Karpas-422 (cell line): ENCODE results near the gene CDH24. TPM values are rescaled to one million over a fixed set of nuclear protein-coding genes. Genes with fewer than 3 reads are reported as not detected.
"Not testable (repeated sequence)": the region's sequence is repeated elsewhere in the genome, so short reads cannot be mapped to it uniquely, and the experiment has no call there.

Source experiments
- DNase-seq: peaks from one replicate; pipeline ENCODE4 v3.0.0-alpha.2; 2015
- H2AFZ ChIP-seq: fragments of 200-600 bp; sonication (generic); 2 replicates; pipeline ENCODE4 v1.6.1; 2014; ENCODE audit warnings: antibody characterized with exemption, low read length, mixed read lengths
- H3K27ac ChIP-seq: fragments of 200-600 bp; sonication (generic); 2 replicates; pipeline ENCODE4 v1.5.1; 2014; ENCODE audit warnings: mild to moderate bottlenecking, low read length, moderate library complexity
- H3K27me3 ChIP-seq: fragments of 200-600 bp; sonication (generic); 2 replicates; pipeline ENCODE4 v1.6.1; 2014; ENCODE audit warnings: low read length, mixed read lengths
- H3K36me3 ChIP-seq: fragments of 200-600 bp; sonication (generic); 2 replicates; pipeline ENCODE4 v1.6.1; 2014; ENCODE audit warnings: low read length, mixed read lengths; ENCODE audit not compliant: insufficient read depth
- H3K4me1 ChIP-seq: fragments of 200-600 bp; sonication (generic); 2 replicates; pipeline ENCODE4 v1.6.1; 2014; ENCODE audit warnings: mild to moderate bottlenecking, low read length, mixed read lengths
- H3K4me2 ChIP-seq: fragments of 200-600 bp; sonication (generic); 2 replicates; pipeline ENCODE4 v1.6.1; 2014; ENCODE audit warnings: low read length, low read depth, mild to moderate bottlenecking; ENCODE audit not compliant: poor library complexity, severe bottlenecking
- H3K4me3 ChIP-seq: fragments of 200-600 bp; sonication (generic); 2 replicates; pipeline ENCODE4 v1.5.1; 2014; ENCODE audit warnings: mild to moderate bottlenecking, antibody characterized with exemption, low read length, mixed read lengths
- H3K79me2 ChIP-seq: fragments of 200-600 bp; sonication (generic); 2 replicates; pipeline ENCODE4 v1.6.1; 2014; ENCODE audit warnings: mild to moderate bottlenecking, low read length, mixed read lengths
- H3K9ac ChIP-seq: fragments of 200-600 bp; sonication (generic); 2 replicates; pipeline ENCODE4 v1.6.0; 2014; ENCODE audit warnings: low read length
- H3K9me2 ChIP-seq: fragments of 200-600 bp; sonication (generic), shearing (Covaris generic); replicated peaks from 2 replicates; pipeline ENCODE4 v1.6.0; 2014; ENCODE audit warnings: mild to moderate bottlenecking, low read length, moderate library complexity; ENCODE audit not compliant: insufficient read depth
- H3K9me3 ChIP-seq: fragments of 300-700, 200-600 bp; sonication (generic); 2 replicates; pipeline ENCODE4 v1.6.1; 2014; ENCODE audit warnings: low read length, mixed read lengths
- H4K20me1 ChIP-seq: fragments of 200-600 bp; sonication (generic); 2 replicates; pipeline ENCODE4 v1.6.1; 2014; ENCODE audit warnings: mild to moderate bottlenecking, antibody characterized with exemption, low read length, low read depth; ENCODE audit not compliant: insufficient read depth
- total RNA-seq: library from RNA; depleted of rRNA; stranded (reverse); fragments of >200 nt; shearing (Covaris generic); gene quantifications from 2 replicates; pipeline ENCODE4 v1.2.3, GENCODE V29; 2014; ENCODE audit warnings: low replicate concordance

The CDH24 gene
- total RNA-seq, 1 experiment from 2014 or later: 0.34 TPM

- Histone ChIP-seq H3K4me3 (peak overlapping the region; percentile 82), H3K79me2 (0 out of 2 replicates have a peak, but pooled peaks cover 6% of the 10 kb centered on the region), H4K20me1 (no peaks in the 10 kb centered on the region), H3K9me3 (no peaks in the 10 kb centered on the region), H3K36me3 (no peaks in the 10 kb centered on the region), H3K9ac (peak overlapping the region; percentile 89), H3K27ac (peak overlapping the region; percentile 59), H3K4me2 (peak overlapping the region; percentile 92), H3K9me2 (no peaks in the 10 kb centered on the region), H2AFZ (peak overlapping the region; percentile 73), H3K4me1 (peaks cover 44% of the 10 kb centered on the region), H3K27me3 (no peaks in the 10 kb centered on the region)
- DNase-seq: peak; percentile 100
Observed at GRCh38 chr14:23006544-23007419, 50.5 kb downstream of the CDH24 start.

DNA sequence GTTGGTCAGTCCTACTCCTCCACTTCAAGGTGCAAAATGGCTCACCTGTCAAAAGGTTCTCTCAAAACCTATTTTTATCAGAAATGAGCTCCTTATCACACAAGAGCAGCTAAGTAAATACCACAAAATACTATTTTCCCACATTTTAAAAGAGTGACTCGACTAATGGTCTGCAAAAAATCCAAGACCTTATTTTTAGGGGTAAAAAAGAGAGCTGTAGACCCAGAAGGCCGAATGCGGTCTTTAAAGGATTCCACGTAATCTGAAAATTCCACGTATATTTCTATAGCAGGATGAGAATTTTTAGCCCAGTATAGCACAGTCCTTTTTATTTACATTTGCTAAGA, 51.2 kb downstream of the CDH24 start:
- H3K4me2 ChIP-seq: peak overlapping the region; percentile 92
- H3K4me3 ChIP-seq: peak overlapping the region; percentile 82
- H3K4me1 ChIP-seq: peaks cover 44% of the 10 kb centered on the region
- H3K9me2 ChIP-seq: no peaks in the 10 kb centered on the region
- H3K79me2 ChIP-seq: 0 out of 2 replicates have a peak, but pooled peaks cover 6% of the 10 kb centered on the region
- peak overlapping the region; percentile 58; the same call in 1 of the 2 replicates for H3K27ac ChIP-seq
- no peaks in the 10 kb centered on the region for H3K27me3 ChIP-seq
- no peaks in the 10 kb centered on the region for H4K20me1 ChIP-seq
- no peaks in the 10 kb centered on the region for H3K36me3 ChIP-seq
- no peaks in the 10 kb centered on the region for H3K9me3 ChIP-seq
- peak overlapping the region; percentile 73 for H2AFZ ChIP-seq
- peak overlapping the region; percentile 89 for H3K9ac ChIP-seq
- no peak for DNase-seq

DNA sequence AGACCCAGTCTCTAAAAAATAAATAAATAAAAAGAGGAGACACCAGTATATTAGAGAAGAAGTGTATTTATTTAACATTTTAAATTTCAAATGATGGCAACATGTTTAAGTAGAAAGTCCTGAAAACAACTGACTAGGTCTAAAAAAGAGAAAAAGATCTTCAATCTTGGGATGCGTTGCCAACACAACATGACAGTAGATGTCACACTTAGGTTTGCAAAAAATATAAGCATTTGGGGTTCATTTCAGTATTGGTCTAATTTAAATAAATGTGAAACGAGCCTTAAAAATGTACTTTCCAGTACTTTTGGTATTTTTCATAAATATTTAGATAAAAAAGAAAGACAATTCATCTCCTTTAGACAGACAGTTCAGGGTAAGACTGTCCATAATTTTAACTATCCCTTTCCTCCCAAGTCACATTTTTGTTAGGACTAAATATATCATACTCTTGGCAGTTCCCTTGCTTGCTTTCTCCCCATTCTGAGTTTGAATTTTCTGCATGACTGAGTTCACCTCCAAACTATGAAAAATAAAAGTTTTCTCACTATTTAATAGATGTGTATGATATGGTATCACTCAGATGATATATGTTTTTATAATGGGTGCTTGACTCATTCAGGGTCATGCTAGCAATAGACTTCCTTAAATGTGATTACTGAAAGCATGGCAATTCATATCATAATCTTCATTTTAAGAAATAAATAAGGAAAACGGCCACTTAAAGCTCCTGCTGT, 51.7 kb downstream of the CDH24 start:
- H3K9ac ChIP-seq: peak overlapping the region; percentile 89
- no peak overlapping the region for H3K27ac ChIP-seq
- 0 out of 2 replicates have a peak, but pooled peaks cover 6% of the 10 kb centered on the region for H3K79me2 ChIP-seq
- H3K4me3 ChIP-seq: peak overlapping the region; percentile 82
- H4K20me1 ChIP-seq: no peaks in the 10 kb centered on the region
- no peaks in the 10 kb centered on the region for H3K9me2 ChIP-seq
- H3K4me1 ChIP-seq: peaks cover 44% of the 10 kb centered on the region
- no peaks in the 10 kb centered on the region for H3K36me3 ChIP-seq
- no peak overlapping the region for H2AFZ ChIP-seq
- H3K4me2 ChIP-seq: peak overlapping the region; percentile 92
- H3K9me3 ChIP-seq: no peaks in the 10 kb centered on the region
- peak; percentile 46 for DNase-seq
- H3K27me3 ChIP-seq: no peaks in the 10 kb centered on the region

DNA sequence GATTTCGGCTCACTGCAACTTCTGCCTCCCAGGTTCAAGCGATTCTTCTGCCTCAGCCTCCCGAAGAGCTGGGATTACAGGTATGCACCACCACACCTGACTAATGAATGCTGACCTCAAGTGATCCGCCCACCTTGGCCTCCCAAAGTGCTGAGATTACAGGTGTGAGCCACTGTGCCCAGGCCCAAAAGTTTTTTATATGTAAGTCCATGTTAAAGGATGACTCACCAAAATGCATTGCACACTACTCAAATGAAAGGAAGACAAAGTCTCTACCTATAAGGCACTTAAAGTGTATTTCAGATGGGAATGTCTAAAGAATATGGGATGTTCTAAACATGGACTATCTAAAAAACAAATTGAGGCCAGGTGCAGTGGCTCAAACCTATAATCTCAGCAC, 53.0 kb downstream of the CDH24 start:
- H3K4me3 ChIP-seq, H3K27ac ChIP-seq, H4K20me1 ChIP-seq, H3K9me2 ChIP-seq, DNase-seq, H3K36me3 ChIP-seq, H3K27me3 ChIP-seq, H3K79me2 ChIP-seq, H2AFZ ChIP-seq, H3K9me3 ChIP-seq, H3K9ac ChIP-seq, H3K4me2 ChIP-seq: not testable (repeated sequence)
- peaks cover 32% of the 10 kb centered on the region for H3K4me1 ChIP-seq

- no peaks in the 10 kb centered on the region for H3K9me3 ChIP-seq
Observed at GRCh38 chr14:23002592-23002991, 54.7 kb downstream of the CDH24 start.

GRCh38 chr14:23000860-23001259, 56.5 kb downstream of the CDH24 start:
- Histone ChIP-seq H3K4me3 (no peak overlapping the region), H3K27ac (no peak overlapping the region), H3K27me3 (no peaks in the 10 kb centered on the region), H3K4me1 (peaks cover 5% of the 10 kb centered on the region), H3K9ac (no peak overlapping the region), H3K9me3 (no peaks in the 10 kb centered on the region), H3K9me2 (no peaks in the 10 kb centered on the region), H4K20me1 (no peaks in the 10 kb centered on the region), H2AFZ (no peak overlapping the region), H3K36me3 (no peaks in the 10 kb centered on the region), H3K79me2 (no peaks in the 10 kb centered on the region), H3K4me2 (no peak overlapping the region)
- no peak for DNase-seq

More at GRCh38 chr14:23002592-23002991, 54.7 kb downstream of the CDH24 start:
- no peak for DNase-seq
- Histone ChIP-seq H3K79me2 (0 out of 2 replicates have a peak, but pooled peaks cover 5% of the 10 kb centered on the region), H3K27me3 (no peaks in the 10 kb centered on the region), H3K9me2 (no peaks in the 10 kb centered on the region), H3K27ac (no peak overlapping the region), H3K4me2 (no peak overlapping the region), H3K36me3 (no peaks in the 10 kb centered on the region), H3K4me1 (peaks cover 17% of the 10 kb centered on the region), H3K9ac (no peak overlapping the region), H2AFZ (no peak overlapping the region), H4K20me1 (no peaks in the 10 kb centered on the region), H3K4me3 (no peak overlapping the region)

DNA sequence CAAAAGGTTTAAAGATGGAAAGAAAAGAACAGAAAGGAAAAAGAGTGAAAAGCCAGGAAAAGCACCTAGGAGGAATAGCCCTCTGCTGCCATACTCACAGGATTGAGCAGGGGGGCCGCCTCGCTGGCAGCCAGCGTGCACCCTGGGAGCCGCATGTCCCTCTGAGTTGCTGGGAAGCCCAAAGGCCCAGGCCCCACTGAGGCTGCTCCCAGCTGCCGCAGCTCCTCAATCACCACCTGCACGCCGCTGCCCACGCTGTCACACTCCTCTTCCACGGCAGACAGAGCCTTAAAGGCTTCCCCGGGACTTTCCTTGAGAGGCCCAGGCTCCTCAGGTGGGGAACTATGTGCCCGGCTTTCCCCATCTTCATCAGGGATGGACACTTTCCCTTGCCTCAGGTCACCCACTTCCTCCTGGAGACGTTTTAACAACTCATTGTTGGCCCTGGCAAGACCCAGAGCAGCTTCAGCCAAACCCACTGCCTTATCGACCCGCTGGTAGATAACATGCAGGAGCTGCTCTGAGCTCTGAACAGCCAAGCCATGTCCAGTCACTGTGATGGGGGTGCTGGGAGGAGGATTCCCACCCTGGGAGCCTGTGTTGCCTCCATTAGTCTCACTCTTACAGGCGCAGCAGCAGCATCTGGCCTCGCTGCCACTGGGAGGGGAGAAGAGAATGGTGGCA, 58.8 kb downstream of the CDH24 start:
- Histone ChIP-seq H3K27me3 (no peaks in the 10 kb centered on the region), H3K27ac (no peak overlapping the region), H3K79me2 (no peaks in the 10 kb centered on the region), H3K36me3 (no peaks in the 10 kb centered on the region), H3K4me1 (peaks cover 4% of the 10 kb centered on the region), H2AFZ (no peak overlapping the region), H3K9ac (no peak overlapping the region), H3K9me3 (no peaks in the 10 kb centered on the region), H3K9me2 (no peaks in the 10 kb centered on the region), H3K4me2 (no peak overlapping the region), H3K4me3 (no peak overlapping the region), H4K20me1 (no peaks in the 10 kb centered on the region)
- DNase-seq: no peak
